Stimulated activated CD4-positive, alpha-beta T cell treated with anti-CD3 and anti-CD28 coated beads, TNF-alpha, amount 100 ng/mL, for 4 hours (primary cell): Measurements from ENCODE around the gene FAM83E.
A peak's percentile ranks its signal among the peaks of the same experiment; 100 is the strongest.
"Not testable (repeated sequence)": the region's sequence is repeated elsewhere in the genome, so short reads cannot be mapped to it uniquely, and the experiment has no call there.

Experiments used
- DNase-seq, 3 experiments: peaks; one replicate each; pipeline ENCODE4 v3.0.0-alpha.2; 2020; ENCODE audit warnings: low read depth in 3 of 3

FAM83E gene

DNA sequence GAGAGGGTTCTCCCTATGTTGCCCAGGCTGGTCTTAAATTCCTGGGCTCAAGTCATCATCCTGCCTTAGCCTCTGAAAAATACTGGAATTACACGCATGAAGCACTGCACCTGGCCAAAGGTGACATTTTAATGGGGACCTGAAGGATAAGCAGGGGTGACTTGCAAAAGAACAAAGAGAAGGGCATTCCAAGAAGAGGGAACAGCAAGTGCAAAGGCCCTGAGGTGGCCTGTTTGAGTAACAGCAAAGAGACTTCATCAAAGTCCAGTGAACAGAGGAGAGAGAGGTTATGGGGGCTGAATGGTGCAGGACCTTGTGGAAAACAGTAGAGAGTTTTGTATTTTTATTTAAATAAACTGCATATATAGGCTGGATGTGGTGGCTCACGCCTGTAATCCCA, 27.0 kb upstream of the FAM83E start:
- DNase-seq, result no peak

DNA sequence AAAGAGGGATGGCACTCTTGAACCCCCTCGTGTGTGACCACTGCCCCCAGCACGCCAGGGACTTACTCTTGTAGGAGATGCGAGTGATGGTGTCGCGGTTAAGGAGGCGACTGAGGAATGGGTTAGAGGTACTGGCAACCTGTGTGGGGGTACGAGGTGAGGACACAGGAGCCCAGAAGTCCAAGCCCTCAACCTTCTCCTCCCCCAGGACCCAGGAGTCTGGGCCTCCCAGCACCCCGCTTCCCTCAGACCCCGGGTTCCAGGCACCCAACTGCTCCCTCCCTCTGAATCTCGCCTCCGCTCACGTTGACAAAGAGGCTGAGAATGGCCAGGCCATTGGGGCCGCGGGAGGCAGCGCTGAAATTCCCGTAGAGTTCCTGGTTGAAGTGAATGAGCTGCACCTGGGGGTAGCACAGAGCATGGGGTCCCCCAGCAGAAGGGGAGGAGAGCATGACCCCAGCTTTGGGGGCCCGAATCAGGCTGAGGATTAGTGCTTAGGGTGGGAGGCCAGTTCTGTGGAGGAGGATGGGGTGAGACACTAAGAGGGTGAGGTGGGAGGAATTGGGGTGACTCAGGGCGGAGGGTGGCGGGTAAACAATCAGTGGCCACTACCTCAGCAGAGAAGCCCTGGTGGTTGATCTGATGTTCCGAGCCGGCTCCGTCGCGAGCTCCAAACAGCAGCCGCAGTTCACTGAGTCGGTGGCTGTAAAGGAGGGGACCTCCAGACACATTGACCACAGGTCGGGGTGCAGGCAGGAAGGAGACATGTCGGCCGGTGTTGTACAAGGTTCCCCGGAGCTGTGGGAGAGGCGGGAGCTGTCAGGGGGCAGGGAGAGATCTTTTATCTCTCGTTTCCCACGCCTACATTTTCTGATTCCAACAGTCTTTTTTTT, 24.9 kb upstream of the FAM83E start:
- DNase-seq, result no peak

DNA sequence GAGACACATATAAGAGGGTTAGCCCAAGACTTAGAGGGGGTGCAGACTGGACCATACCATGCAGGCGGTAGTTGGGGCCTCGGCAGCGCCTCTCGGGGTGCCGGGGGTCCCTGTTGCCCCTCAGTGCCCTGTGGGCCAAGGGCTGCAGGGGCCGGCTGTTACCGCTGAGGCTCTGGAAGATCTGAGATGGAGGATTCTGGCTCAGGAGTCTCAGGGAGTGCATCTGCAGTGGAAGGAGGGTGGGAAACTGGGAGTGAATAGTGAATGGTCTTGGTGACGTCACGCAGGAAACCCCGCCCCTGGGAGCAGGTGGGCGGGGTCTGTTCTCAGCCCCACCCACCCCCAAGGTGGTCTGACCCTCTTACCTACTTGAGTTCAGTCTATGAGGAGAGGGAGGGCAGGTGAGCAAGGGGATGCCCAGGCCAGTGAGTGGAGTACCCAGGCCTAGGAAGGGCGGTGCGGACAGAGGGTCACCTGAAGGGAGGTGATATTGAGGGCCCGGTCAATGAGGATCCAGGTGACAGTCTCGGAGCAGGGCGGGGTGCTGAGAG, 24.0 kb upstream of the FAM83E start:
- no peak for DNase-seq

DNA sequence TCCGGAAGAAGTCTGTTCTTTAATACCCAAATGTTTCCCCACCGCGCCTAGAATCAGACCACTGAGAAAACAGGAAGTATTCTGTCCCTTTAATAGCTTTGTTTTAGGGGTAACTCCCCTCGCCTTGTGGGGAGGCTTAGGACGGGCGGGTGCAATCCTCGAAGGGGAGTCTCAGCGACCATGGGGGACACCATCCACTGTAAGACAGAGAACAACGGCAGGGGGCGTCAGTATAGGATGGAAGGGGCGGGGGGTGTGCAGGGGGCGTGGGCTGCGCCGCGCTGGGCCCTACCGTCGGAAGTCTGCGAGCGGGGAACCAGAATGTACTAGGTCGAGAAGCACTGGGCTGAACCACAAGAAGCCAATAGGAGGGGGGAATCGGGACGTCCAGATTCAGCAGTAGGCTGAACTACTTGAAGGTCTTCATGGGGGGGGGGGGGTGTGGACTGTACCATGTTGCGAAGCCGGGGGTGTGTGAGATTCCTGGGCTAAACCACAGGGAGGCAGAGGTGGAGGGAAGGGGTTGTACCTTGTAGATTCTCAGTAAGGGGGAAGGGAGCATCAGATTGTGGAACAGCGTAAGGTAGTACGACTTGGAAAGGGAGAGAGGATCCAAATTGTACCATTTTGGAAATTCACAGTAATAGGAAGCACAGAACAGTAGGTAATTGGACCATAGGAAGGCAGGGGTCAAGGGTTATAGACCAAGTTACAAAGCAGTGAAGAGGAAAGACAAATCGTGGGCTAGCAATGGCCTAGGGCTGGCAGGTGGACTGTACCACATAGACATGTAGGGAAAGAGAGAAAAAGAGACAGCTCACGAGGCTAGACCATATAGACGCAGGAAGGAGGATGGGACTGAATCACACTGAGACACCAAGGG, 23.3 kb upstream of the FAM83E start:
- peak; percentile 56 to 78 (median 70) for DNase-seq

DNA sequence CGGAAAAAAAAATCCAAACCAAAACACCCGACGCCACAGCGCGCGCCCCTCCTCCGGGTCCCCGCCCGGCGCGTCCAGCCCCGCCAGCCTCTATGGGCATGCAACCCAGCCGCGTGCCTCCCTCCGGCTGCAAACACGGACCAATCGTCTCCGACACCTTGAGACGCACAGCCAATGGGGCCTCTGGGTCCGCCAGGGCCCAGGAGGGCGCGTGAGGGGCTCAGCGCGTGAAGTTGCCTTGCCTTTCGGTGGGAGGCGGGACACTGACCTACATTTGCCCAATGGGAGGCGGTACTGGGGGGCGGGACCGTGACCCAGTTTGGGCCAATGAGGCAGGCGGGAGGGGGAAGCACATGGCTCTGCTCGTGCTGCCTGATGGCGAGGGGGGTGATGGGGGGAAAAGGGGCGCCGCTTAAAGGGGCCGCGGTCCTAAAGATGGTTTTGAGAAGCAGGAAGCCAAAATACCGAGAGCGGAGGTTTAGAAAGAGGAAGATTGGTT, 22.6 kb upstream of the FAM83E start:
- DNase-seq, result peak; percentile 97 to 99 (median 98)

GRCh38 chr19:48636859-48637448, 22.1 kb upstream of the FAM83E start, which contains the start of gene DBP:
DBP (minus strand) TSS chr19:48637379; CDS start chr19:48636994, 385 bp downstream.
- no peak for DNase-seq

- no peak for DNase-seq
These were observed 21.3 kb upstream of the FAM83E start for GRCh38 chr19:48635966-48636858.

- peak; percentile 56 to 75 (median 59) for DNase-seq
These were observed 20.5 kb upstream of the FAM83E start for GRCh38 chr19:48635263-48635965.

GRCh38 chr19:48634424-48635262, 19.8 kb upstream of the FAM83E start:
- peak; percentile 85 to 93 (median 87) for DNase-seq

- no peak for DNase-seq
These were observed 19.1 kb upstream of the FAM83E start for GRCh38 chr19:48634036-48634342.

- DNase-seq, result no peak
These were observed 18.5 kb upstream of the FAM83E start for GRCh38 chr19:48633148-48634035.

- DNase-seq, result no peak
These were observed 17.8 kb upstream of the FAM83E start for GRCh38 chr19:48632692-48633147.

- not testable (repeated sequence) for DNase-seq
These were observed 17.4 kb upstream of the FAM83E start for GRCh38 chr19:48632286-48632685.

GRCh38 chr19:48631225-48631624, 16.3 kb upstream of the FAM83E start:
- DNase-seq, result no peak

DNA sequence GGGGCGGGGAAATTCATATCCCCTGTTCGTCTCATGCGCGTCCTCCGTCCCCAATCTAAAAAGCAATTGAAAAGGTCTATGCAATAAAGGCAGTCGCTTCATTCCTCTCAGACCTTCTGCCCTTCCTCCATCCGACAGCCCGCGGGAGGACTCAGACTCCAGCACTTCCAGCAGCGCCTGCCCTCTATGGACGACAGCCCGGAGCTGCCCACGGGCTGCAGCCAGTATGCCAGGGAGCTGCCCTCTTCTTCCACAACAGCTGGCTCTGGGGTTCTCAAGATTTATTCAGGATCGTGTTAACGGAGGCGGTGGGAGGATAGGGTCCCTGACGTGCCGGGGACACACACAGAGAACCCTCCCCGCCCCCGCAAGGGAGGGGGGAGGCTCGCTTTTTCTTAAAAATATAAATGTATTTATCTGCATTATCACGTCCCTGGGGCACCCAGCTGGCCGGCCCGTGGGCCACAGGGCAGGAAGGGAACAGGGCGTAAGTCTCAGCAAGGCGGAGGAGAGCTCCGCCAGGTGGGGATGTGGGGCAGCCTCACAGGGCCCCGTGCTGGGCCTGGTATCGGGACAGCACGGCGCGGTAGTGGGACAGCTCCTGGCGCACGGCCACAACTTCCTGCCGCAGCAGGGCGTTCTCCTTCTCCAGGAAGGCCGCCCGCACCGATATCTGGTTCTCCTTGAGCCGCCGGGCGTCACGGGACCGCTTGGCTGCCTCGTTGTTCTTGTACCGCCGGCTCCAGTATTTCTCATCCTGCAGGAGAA, 15.6 kb upstream of the FAM83E start:
- DNase-seq, result no peak

DNA sequence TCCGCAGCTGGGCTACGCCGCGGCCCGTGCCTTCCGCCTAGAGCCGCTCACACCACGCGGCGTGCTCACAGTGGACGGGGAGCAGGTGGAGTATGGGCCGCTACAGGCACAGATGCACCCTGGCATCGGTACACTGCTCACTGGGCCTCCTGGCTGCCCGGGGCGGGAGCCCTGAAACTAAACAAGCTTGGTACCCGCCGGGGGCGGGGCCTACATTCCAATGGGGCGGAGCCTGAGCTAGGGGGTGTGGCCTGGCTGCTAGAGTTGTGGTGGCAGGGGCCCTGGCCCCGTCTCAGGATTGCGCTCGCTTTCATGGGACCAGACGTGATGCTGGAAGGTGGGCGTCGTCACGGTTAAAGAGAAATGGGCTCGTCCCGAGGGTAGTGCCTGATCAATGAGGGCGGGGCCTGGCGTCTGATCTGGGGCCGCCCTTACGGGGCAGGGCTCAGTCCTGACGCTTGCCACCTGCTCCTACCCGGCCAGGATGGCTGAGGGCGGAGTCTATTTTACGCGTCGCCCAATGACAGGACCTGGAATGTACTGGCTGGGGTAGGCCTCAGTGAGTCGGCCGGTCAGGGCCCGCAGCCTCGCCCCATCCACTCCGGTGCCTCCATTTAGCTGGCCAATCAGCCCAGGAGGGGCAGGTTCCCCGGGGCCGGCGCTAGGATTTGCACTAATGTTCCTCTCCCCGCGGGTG, 14.9 kb upstream of the FAM83E start:
- no peak for DNase-seq

GRCh38 chr19:48629297-48629598, 14.4 kb upstream of the FAM83E start:
- DNase-seq, result no peak
